KOPT-K1 (cell line): ENCODE results near the gene MTG2.

Source experiments
- H3K27ac ChIP-seq: fragments of 200-600 bp; sonication (generic); 2 replicates; pipeline ENCODE4 v1.5.1; 2016; ENCODE audit warnings: antibody characterized with exemption, mild to moderate bottlenecking, low read depth, low read length; ENCODE audit not compliant: poor library complexity, severe bottlenecking
- H3K36me3 ChIP-seq: fragments of 200-600 bp; sonication (generic); 2 replicates; pipeline ENCODE4 v1.5.1; 2017; ENCODE audit warnings: antibody characterized with exemption, mild to moderate bottlenecking, low read length, moderate library complexity; ENCODE audit not compliant: insufficient read depth
- H3K9me3 ChIP-seq: fragments of 200-600 bp; sonication (generic); 2 replicates; pipeline ENCODE4 v1.5.1; 2017; ENCODE audit warnings: antibody characterized with exemption, low read length, mild to moderate bottlenecking; ENCODE audit not compliant: insufficient read depth, poor library complexity, severe bottlenecking

Gene MTG2

GRCh38 chr20:62197311-62197710 is 14.5 kb downstream of the MTG2 start:
- Histone ChIP-seq H3K9me3 (no peaks in the 10 kb centered on the region), H3K27ac (no peak overlapping the region), H3K36me3 (peaks cover 56% of the 10 kb centered on the region)

GRCh38 chr20:62197801-62198200 is 15.0 kb downstream of the MTG2 start:
- Histone ChIP-seq H3K36me3 (peaks cover 60% of the 10 kb centered on the region), H3K27ac (no peak overlapping the region), H3K9me3 (no peaks in the 10 kb centered on the region)

GRCh38 chr20:62198496-62198895 is 15.7 kb downstream of the MTG2 start:
- no peak overlapping the region for H3K27ac ChIP-seq
- no peaks in the 10 kb centered on the region for H3K9me3 ChIP-seq
- peaks cover 64% of the 10 kb centered on the region for H3K36me3 ChIP-seq

GRCh38 chr20:62198931-62199330 is 16.1 kb downstream of the MTG2 start:
- Histone ChIP-seq H3K27ac (no peak overlapping the region), H3K9me3 (no peaks in the 10 kb centered on the region), H3K36me3 (peaks cover 64% of the 10 kb centered on the region)

- Histone ChIP-seq H3K27ac (no peak overlapping the region), H3K36me3 (peaks cover 64% of the 10 kb centered on the region)
Measured at GRCh38 chr20:62200491-62201172, 17.8 kb downstream of the MTG2 start.

GRCh38 chr20:62201173-62202082 is 18.6 kb downstream of the MTG2 start:
- Histone ChIP-seq H3K27ac (peak overlapping the region; percentile 16), H3K9me3 (no peaks in the 10 kb centered on the region), H3K36me3 (peaks cover 58% of the 10 kb centered on the region)

More at GRCh38 chr20:62200491-62201172, 17.8 kb downstream of the MTG2 start:
- no peaks in the 10 kb centered on the region for H3K9me3 ChIP-seq

GRCh38 chr20:62202083-62202395 is 19.2 kb downstream of the MTG2 start:
- H3K9me3 ChIP-seq = no peaks in the 10 kb centered on the region
- peaks cover 58% of the 10 kb centered on the region for H3K36me3 ChIP-seq
- peak overlapping the region; percentile 16 for H3K27ac ChIP-seq

GRCh38 chr20:62202676-62203377 is 20.0 kb downstream of the MTG2 start:
- H3K9me3 ChIP-seq = no peaks in the 10 kb centered on the region
- no peak overlapping the region for H3K27ac ChIP-seq
- H3K36me3 ChIP-seq = peaks cover 55% of the 10 kb centered on the region

- Histone ChIP-seq H3K36me3 (peaks cover 48% of the 10 kb centered on the region), H3K9me3 (no peaks in the 10 kb centered on the region), H3K27ac (no peak overlapping the region)
Measured at GRCh38 chr20:62203378-62204030, 20.7 kb downstream of the MTG2 start.

- Histone ChIP-seq H3K27ac (no peak overlapping the region), H3K36me3 (peaks cover 28% of the 10 kb centered on the region), H3K9me3 (no peaks in the 10 kb centered on the region)
Measured at GRCh38 chr20:62205618-62206387, 23.0 kb downstream of the MTG2 start.

GRCh38 chr20:62206388-62206775 is 23.6 kb downstream of the MTG2 start:
- no peak overlapping the region for H3K27ac ChIP-seq
- H3K9me3 ChIP-seq = no peaks in the 10 kb centered on the region
- H3K36me3 ChIP-seq = peaks cover 22% of the 10 kb centered on the region

GRCh38 chr20:62208061-62208794 is 25.4 kb downstream of the MTG2 start:
- peaks cover 5% of the 10 kb centered on the region; the same call in 1 of the 2 replicates for H3K36me3 ChIP-seq
- no peaks in the 10 kb centered on the region for H3K9me3 ChIP-seq
- H3K27ac ChIP-seq = no peak overlapping the region

GRCh38 chr20:62208795-62209755 is 26.2 kb downstream of the MTG2 start:
- no peak overlapping the region for H3K27ac ChIP-seq
- H3K9me3 ChIP-seq = no peaks in the 10 kb centered on the region

More at GRCh38 chr20:62208795-62209755, 26.2 kb downstream of the MTG2 start:
- H3K36me3 ChIP-seq = no peaks in the 10 kb centered on the region
